Transverse colon (tissue), 4 donors: ENCODE data around the gene SOX4.

Experiments used
- CTCF ChIP-seq, 5 experiments: fragments of 200-600 bp in 3 of 5; fragments of 450-650 bp in 2 of 5; sonication (generic) in 3 of 5; IDR thresholded peaks; 1 replicate in 2 of 5; 2 replicates in 3 of 5; pipeline ENCODE4 v1.5.1; 2016 to 2017; ENCODE audit warnings: antibody characterized with exemption in 5 of 5, inconsistent platforms in 3 of 5, mild to moderate bottlenecking in 2 of 5, moderate library complexity in 1 of 5
- POLR2AphosphoS5 ChIP-seq, 3 donors: sonication (generic); formaldehyde crosslinking; IDR thresholded peaks; one replicate each; pipeline ENCODE4 v1.6.1; 2016; ENCODE audit warnings: antibody characterized with exemption in 3 of 3

- TF ChIP-seq CTCF (IDR thresholded peaks at IDR 0.05), result no peak
- TF ChIP-seq POLR2AphosphoS5 (IDR thresholded peaks at IDR 0.05), result no peak
Measured at GRCh38 chr6:21556511-21556910, 37.0 kb upstream of the SOX4 start.
